HFFc6 (cell line): ENCODE measurements around the gene HMCN1. TPM values are rescaled to one million over a fixed set of nuclear protein-coding genes. Genes with fewer than 3 reads are reported as not detected.

Experiments
- DNase-seq: peaks from one replicate; pipeline ENCODE4 v3.0.0-alpha.2; 2018
- H3K27ac Mint-ChIP-seq: 2 replicates; pipeline ENCODE4 v1.8.0; 2020; ENCODE audit warnings: mild to moderate bottlenecking, mixed read lengths
- H3K27me3 Mint-ChIP-seq: 2 replicates; pipeline ENCODE4 v1.8.0; 2021; ENCODE audit warnings: mild to moderate bottlenecking, moderate library complexity, mixed read lengths; ENCODE audit not compliant: insufficient read depth
- H3K36me3 Mint-ChIP-seq: 2 replicates; pipeline ENCODE4 v1.8.0; 2021; ENCODE audit warnings: low read depth, mixed read lengths
- H3K4me1 Mint-ChIP-seq: 2 replicates; pipeline ENCODE4 v1.8.0; 2020; ENCODE audit warnings: low read depth, mixed read lengths
- H3K4me3 Mint-ChIP-seq: 2 replicates; pipeline ENCODE4 v1.8.0; 2020; ENCODE audit warnings: mild to moderate bottlenecking, moderate library complexity, mixed read lengths
- H3K9me3 Mint-ChIP-seq: 2 replicates; pipeline ENCODE4 v1.8.0; 2020; ENCODE audit warnings: mild to moderate bottlenecking, mixed read lengths
- total RNA-seq, 6 experiments: library from RNA; stranded (reverse); fragmentation: NEBNext Ultra II Directional; extraction: Animal tissue kit (Norgen Biotek cat#: 25700); gene quantifications; 2 replicates in 1 of 6; 3 replicates in 5 of 6; pipeline ENCODE4 v1.2.3, GENCODE V29; 2021
- TF ChIP-seq, protein P1 (sequence below): fragments of 200-600 bp; sonication (generic); IDR thresholded peaks from 2 replicates; pipeline ENCODE4 v1.5.0; 2021; ENCODE audit warnings: antibody characterized with exemption, mild to moderate bottlenecking

The HMCN1 gene
- total RNA-seq, 6 experiments from 2014 or later, result 1.2 to 1.8 (median 1.5) TPM

- no peaks in the 10 kb centered on the region for H3K9me3 Mint-ChIP-seq
- no peaks in the 10 kb centered on the region for H3K36me3 Mint-ChIP-seq
- no peak overlapping the region for H3K27ac Mint-ChIP-seq
- TF ChIP-seq, protein P1, sequence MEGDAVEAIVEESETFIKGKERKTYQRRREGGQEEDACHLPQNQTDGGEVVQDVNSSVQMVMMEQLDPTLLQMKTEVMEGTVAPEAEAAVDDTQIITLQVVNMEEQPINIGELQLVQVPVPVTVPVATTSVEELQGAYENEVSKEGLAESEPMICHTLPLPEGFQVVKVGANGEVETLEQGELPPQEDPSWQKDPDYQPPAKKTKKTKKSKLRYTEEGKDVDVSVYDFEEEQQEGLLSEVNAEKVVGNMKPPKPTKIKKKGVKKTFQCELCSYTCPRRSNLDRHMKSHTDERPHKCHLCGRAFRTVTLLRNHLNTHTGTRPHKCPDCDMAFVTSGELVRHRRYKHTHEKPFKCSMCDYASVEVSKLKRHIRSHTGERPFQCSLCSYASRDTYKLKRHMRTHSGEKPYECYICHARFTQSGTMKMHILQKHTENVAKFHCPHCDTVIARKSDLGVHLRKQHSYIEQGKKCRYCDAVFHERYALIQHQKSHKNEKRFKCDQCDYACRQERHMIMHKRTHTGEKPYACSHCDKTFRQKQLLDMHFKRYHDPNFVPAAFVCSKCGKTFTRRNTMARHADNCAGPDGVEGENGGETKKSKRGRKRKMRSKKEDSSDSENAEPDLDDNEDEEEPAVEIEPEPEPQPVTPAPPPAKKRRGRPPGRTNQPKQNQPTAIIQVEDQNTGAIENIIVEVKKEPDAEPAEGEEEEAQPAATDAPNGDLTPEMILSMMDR, result no peak
- no peak overlapping the region for H3K4me3 Mint-ChIP-seq
- H3K4me1 Mint-ChIP-seq, result no peaks in the 10 kb centered on the region
- no peak for DNase-seq
- H3K27me3 Mint-ChIP-seq, result 0 out of 2 replicates have a peak, but pooled peaks cover 1% of the 10 kb centered on the region
Observed at GRCh38 chr1:185984113-185984836, 250.1 kb downstream of the HMCN1 start.

DNA sequence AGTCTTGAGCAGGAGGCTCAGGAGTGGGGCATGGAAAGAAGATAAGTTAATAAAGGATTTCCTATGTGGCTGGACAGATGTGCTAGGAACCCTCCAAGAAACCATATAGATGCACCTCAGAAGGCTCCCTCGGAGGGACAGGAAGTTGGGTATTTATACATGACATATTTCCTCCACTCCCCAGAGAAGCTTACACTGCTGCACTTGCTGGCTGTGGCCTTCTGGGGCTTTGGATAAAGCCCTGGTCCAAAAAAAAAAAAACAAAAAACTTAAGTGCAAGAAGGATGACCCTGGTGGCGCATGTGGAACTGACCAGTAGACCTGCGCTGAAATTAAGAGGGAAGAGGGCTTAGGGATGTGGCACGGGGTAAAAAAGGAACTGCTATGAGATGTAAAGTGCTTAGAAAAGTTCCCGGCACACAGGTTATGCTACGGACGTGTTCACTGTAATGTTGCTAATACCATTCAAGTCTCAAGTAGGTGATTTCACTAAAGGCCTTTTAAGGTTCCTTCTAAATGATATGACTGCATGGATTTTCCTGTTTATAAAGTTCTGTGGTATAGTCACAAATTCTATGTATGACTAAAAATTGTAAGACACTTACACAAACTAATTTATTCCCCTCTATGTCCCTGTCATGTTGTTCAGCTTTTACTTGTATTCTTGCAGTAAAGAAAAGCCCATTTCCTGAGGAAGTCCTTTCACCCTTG, 253.6 kb downstream of the HMCN1 start:
- H3K9me3 Mint-ChIP-seq, result no peaks in the 10 kb centered on the region
- H3K4me3 Mint-ChIP-seq, result no peak overlapping the region
- no peaks in the 10 kb centered on the region for H3K36me3 Mint-ChIP-seq
- no peaks in the 10 kb centered on the region for H3K4me1 Mint-ChIP-seq
- no peaks in the 10 kb centered on the region for H3K27me3 Mint-ChIP-seq
- TF ChIP-seq, protein P1, result no peak
- no peak overlapping the region for H3K27ac Mint-ChIP-seq
- no peak for DNase-seq

DNA sequence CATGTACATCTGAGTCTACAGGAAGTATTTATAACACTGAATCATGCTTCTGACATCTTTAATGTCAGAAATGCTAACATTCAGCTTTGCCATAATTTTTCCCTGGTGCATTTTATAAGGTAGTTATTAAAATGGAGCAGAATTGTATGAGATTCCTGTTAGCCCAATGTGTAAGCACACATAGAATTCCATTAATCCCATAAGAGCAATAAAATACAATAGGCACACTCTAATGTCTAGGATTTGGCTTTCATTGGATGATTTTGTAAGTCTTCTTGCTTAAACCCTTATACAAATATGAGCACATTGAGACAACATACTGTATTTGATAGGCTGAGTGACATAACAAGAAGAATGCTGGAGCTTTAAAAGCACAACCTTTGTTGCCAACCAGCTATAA, 256.4 kb downstream of the HMCN1 start:
- Mint-ChIP-seq H3K4me3 (no peak overlapping the region), H3K27me3 (peaks cover 2% of the 10 kb centered on the region; the same call in 1 of the 2 replicates), H3K4me1 (no peaks in the 10 kb centered on the region), H3K36me3 (no peaks in the 10 kb centered on the region), H3K9me3 (no peaks in the 10 kb centered on the region), H3K27ac (no peak overlapping the region)
- TF ChIP-seq, protein P1, result no peak
- DNase-seq, result no peak

GRCh38 chr1:185991266-185991665, 257.1 kb downstream of the HMCN1 start:
- Mint-ChIP-seq H3K4me1 (peaks cover 6% of the 10 kb centered on the region), H3K9me3 (no peaks in the 10 kb centered on the region), H3K36me3 (no peaks in the 10 kb centered on the region), H3K27ac (no peak overlapping the region), H3K4me3 (no peak overlapping the region), H3K27me3 (peaks cover 2% of the 10 kb centered on the region; the same call in 1 of the 2 replicates)
- TF ChIP-seq, protein P1, result no peak
- DNase-seq, result no peak

DNA sequence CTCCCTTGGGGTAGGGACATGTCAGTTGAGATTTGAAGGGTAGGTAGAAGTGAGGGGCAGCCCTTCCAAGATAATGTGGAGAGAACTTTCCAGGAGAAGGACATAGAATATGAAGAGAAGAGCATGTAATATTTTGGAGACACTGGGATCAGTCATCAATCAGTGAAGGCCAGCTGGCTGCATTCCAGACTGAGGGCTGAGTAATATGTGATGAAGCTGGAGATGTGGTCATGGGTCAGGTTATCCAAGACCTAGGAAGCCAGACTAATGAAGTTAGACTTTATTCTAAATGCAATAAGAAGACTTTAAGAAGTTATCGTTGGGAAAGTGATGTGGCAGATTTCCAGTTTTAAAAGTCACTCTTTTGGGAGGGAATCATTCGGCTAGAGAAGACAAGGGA, 262.0 kb downstream of the HMCN1 start:
- Mint-ChIP-seq H3K27me3 (peaks cover 2% of the 10 kb centered on the region; the same call in 1 of the 2 replicates), H3K4me1 (peaks cover 21% of the 10 kb centered on the region), H3K4me3 (peak overlapping the region; percentile 1; the same call in 1 of the 2 replicates), H3K36me3 (no peaks in the 10 kb centered on the region), H3K9me3 (no peaks in the 10 kb centered on the region), H3K27ac (no peak overlapping the region)
- TF ChIP-seq, protein P1, result no peak
- peak; percentile 78 for DNase-seq
